ENCODE results near the gene FAT3.
A peak's percentile ranks its signal among the peaks of the same experiment; 100 is the strongest.

The FAT3 gene

DNA sequence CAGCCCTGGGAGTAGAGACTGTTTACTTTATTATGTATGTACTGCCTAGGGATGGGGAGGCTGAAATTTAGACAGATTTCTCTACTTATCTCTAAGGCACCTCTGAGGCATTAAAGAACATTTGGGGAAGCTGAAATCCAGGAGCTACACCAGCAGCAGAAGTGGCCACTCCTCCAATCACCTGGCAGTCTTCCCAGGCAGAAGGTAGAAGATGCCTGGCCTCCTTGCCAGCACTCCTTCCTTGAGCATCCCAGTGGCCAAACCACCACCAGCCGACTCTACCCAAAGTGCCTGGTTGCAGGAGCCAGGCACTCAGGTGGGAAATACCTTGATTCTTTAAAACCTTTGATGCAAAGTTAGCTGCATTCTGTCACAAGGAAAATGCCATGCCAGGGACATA is 1.9 kb upstream of the FAT3 start:
- no peaks in the 10 kb centered on the region for H3K36me3 ChIP-seq (ENCODE audit: low read depth)
- H3K27ac ChIP-seq (ENCODE audit: poor library complexity, severe bottlenecking): no peak overlapping the region
- H3K9me3 ChIP-seq (ENCODE audit: severe bottlenecking): no peaks in the 10 kb centered on the region
- peaks cover 41% of the 10 kb centered on the region for H3K27me3 ChIP-seq (ENCODE audit: insufficient read depth, poor library complexity, severe bottlenecking)
- H3K4me1 ChIP-seq (ENCODE audit: insufficient read depth, poor library complexity, severe bottlenecking): no peaks in the 10 kb centered on the region
- ATAC-seq (ENCODE audit: low read depth) (no peak), DNase-seq (ENCODE audit: low spot score) (no peak)
- TF ChIP-seq, protein P1, sequence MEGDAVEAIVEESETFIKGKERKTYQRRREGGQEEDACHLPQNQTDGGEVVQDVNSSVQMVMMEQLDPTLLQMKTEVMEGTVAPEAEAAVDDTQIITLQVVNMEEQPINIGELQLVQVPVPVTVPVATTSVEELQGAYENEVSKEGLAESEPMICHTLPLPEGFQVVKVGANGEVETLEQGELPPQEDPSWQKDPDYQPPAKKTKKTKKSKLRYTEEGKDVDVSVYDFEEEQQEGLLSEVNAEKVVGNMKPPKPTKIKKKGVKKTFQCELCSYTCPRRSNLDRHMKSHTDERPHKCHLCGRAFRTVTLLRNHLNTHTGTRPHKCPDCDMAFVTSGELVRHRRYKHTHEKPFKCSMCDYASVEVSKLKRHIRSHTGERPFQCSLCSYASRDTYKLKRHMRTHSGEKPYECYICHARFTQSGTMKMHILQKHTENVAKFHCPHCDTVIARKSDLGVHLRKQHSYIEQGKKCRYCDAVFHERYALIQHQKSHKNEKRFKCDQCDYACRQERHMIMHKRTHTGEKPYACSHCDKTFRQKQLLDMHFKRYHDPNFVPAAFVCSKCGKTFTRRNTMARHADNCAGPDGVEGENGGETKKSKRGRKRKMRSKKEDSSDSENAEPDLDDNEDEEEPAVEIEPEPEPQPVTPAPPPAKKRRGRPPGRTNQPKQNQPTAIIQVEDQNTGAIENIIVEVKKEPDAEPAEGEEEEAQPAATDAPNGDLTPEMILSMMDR (IDR thresholded peaks at IDR 0.05; ENCODE audit: poor library complexity, severe bottlenecking): no peak
- H3K4me3 ChIP-seq (ENCODE audit: severe bottlenecking): no peak overlapping the region

DNA sequence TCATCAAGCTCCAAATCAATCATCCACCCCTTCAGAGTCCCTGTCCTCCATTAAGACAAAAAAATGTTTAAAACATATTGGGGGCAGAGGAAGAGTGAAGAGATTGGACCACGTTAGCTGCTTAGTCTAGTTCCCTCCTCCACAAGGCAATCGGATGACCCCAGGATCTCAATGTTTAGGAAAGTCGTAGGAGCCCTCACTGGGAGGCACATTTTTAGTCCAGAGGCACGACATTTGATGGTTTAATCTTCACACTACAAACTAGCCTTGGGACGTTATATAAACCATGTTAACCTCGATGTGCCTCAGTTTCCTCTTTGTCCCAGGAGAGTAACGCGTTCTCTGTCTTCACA is 588 bp upstream of the FAT3 start:
- Histone ChIP-seq H3K27me3 (ENCODE audit: insufficient read depth, poor library complexity, severe bottlenecking) (peaks cover 54% of the 10 kb centered on the region), H3K36me3 (ENCODE audit: low read depth) (no peaks in the 10 kb centered on the region), H3K4me3 (ENCODE audit: severe bottlenecking) (no peak overlapping the region), H3K4me1 (ENCODE audit: insufficient read depth, poor library complexity, severe bottlenecking) (no peaks in the 10 kb centered on the region), H3K27ac (ENCODE audit: poor library complexity, severe bottlenecking) (no peak overlapping the region), H3K9me3 (ENCODE audit: severe bottlenecking) (no peaks in the 10 kb centered on the region)
- DNase-seq (ENCODE audit: low spot score) (no peak), ATAC-seq (ENCODE audit: low read depth) (no peak)
- TF ChIP-seq, protein P1 (IDR thresholded peaks at IDR 0.05; ENCODE audit: poor library complexity, severe bottlenecking): no peak

DNA sequence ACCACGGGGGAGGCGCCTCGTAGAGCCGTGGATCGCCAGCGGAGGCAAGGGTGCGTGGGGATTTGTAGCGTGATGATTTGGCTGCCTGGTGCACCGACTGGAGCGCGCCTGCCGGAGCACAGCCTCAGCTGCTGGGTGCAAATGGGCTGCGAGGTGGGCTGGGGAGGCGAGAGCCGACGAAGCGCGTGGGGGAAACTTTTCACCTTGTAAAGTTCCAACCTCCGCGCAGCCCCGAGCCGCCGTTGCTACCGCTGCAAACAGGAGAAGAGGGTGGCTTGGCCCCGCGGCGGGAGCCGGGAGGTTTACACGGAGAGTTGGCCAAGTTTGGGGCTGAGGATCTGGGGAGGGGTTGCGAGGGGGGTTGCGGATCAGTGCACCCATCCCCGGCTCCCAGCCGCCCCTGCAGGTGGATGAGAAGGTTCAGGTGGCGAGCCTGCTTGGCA is 528 bp downstream of the FAT3 start:
- no peaks in the 10 kb centered on the region for H3K4me1 ChIP-seq (ENCODE audit: insufficient read depth, poor library complexity, severe bottlenecking)
- peak overlapping the region; percentile 28 for H3K4me3 ChIP-seq (ENCODE audit: severe bottlenecking)
- H3K27me3 ChIP-seq (ENCODE audit: insufficient read depth, poor library complexity, severe bottlenecking): peaks cover 54% of the 10 kb centered on the region
- H3K27ac ChIP-seq (ENCODE audit: poor library complexity, severe bottlenecking): no peak overlapping the region
- H3K36me3 ChIP-seq (ENCODE audit: low read depth): no peaks in the 10 kb centered on the region
- DNase-seq (ENCODE audit: low spot score) (peak; percentile 43), ATAC-seq (ENCODE audit: low read depth) (peak; percentile 14)
- TF ChIP-seq, protein P1 (IDR thresholded peaks at IDR 0.05; ENCODE audit: poor library complexity, severe bottlenecking): no peak
- H3K9me3 ChIP-seq (ENCODE audit: severe bottlenecking): no peaks in the 10 kb centered on the region

DNA sequence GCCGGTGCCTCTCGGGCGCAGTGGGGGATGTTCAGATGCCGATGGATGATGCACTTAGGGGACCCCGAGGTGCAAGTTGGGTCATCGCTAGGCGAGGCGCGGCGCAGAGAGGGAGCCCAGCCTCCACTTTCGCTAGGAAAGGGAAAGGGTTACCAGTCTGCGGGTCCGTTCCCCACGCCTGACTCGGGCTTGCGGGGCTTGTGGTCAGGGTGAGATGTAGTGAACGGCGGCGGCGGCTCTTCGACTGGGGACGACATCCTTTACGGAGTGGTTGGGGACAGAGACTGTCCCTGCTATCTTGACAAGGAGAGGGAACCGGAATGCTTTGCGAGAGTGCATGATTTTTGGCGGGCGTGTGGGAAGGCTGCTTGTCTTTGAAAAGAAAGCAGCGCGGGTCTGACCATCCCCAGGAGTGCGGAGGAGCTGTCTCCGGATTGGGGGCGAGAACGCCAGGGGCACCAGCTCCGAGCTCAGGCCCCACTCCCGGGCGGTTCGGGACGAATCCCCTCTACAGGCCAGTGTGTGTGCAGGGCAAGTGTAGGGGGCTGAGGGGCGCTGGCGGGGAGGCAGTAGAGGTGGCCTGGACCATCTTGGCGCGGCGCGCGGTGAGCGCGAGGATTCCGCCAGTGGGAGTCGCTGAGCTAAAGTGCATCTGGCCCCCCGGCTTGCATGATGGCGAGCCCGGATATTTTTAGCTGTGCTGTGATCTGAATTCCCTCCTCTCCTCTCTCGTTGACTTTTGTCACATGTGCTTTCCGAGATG is 1.1 kb downstream of the FAT3 start:
- peak; percentile 49 for DNase-seq (ENCODE audit: low spot score)
- H3K27ac ChIP-seq (ENCODE audit: poor library complexity, severe bottlenecking): no peak overlapping the region
- H3K4me1 ChIP-seq (ENCODE audit: insufficient read depth, poor library complexity, severe bottlenecking): no peaks in the 10 kb centered on the region
- TF ChIP-seq, protein P1 (IDR thresholded peaks at IDR 0.05; ENCODE audit: poor library complexity, severe bottlenecking): peak; percentile 40
- no peaks in the 10 kb centered on the region for H3K36me3 ChIP-seq (ENCODE audit: low read depth)
- ATAC-seq (ENCODE audit: low read depth): peak; percentile 12
- no peaks in the 10 kb centered on the region for H3K9me3 ChIP-seq (ENCODE audit: severe bottlenecking)
- peak overlapping the region; percentile 28 for H3K4me3 ChIP-seq (ENCODE audit: severe bottlenecking)
- H3K27me3 ChIP-seq (ENCODE audit: insufficient read depth, poor library complexity, severe bottlenecking): peaks cover 54% of the 10 kb centered on the region
